HAP-1 (cell line): ENCODE measurements around the gene CD9.

Source experiments
- DNase-seq, 2 experiments: peaks; one replicate each; pipeline ENCODE4 v3.0.0-alpha.2; 2016 to 2020; ENCODE audit warnings: low spot score in 2 of 2
- H3K27me3 ChIP-seq: fragments of 250-450 bp; sonication (Bioruptor Pico); 2 replicates; pipeline ENCODE4 v1.5.1; 2020; ENCODE audit warnings: low read depth, mild to moderate bottlenecking, moderate library complexity
- H3K36me3 ChIP-seq: fragments of 250-450 bp; sonication (Bioruptor Pico); replicated peaks from 2 replicates; pipeline ENCODE4 v1.5.1; 2020; ENCODE audit warnings: mild to moderate bottlenecking
- H3K4me1 ChIP-seq: fragments of 250-450 bp; sonication (Bioruptor Pico); 2 replicates; pipeline ENCODE4 v1.5.1; 2020; ENCODE audit warnings: mild to moderate bottlenecking
- H3K4me3 ChIP-seq: fragments of 250-450 bp; sonication (Bioruptor Pico); 2 replicates; pipeline ENCODE4 v1.5.1; 2020; ENCODE audit warnings: mild to moderate bottlenecking, moderate library complexity
- H3K9me3 ChIP-seq: fragments of 250-450 bp; sonication (Bioruptor Pico); 2 replicates; pipeline ENCODE4 v1.5.1; 2020; ENCODE audit warnings: mild to moderate bottlenecking, moderate library complexity
- in situ Hi-C: fragments of 300-500 bp; cut with MboI; formaldehyde crosslinking; loops from 3 replicates; pipeline ENCODE4 v1.14.3; 2020; ENCODE audit warnings: low sequenced_read_pairs, inconsistent platforms, mixed read lengths

Gene CD9

GRCh38 chr12:6278439-6279255 is 78.4 kb downstream of the CD9 start:
- Histone ChIP-seq H3K4me3 (peak overlapping the region; percentile 28), H3K9me3 (no peaks in the 10 kb centered on the region), H3K27me3 (no peaks in the 10 kb centered on the region), H3K36me3 (no peaks in the 10 kb centered on the region), H3K4me1 (peaks cover 8% of the 10 kb centered on the region)
- in situ Hi-C loops: loop anchor here (5.0 kb wide), 1 partner anchor 71 kb away; no protein-coding TSS in a partner anchor
- peak; percentile 73 to 86 for DNase-seq

GRCh38 chr12:6279256-6279628 is 79.0 kb downstream of the CD9 start:
- peaks cover 8% of the 10 kb centered on the region for H3K4me1 ChIP-seq
- in situ Hi-C loops: loop anchor here (5.0 kb wide), 1 partner anchor 72 kb away; no protein-coding TSS in a partner anchor

GRCh38 chr12:6279631-6280030 is 79.4 kb downstream of the CD9 start:
- no peak for DNase-seq
- Histone ChIP-seq H3K27me3 (no peaks in the 10 kb centered on the region), H3K4me1 (peaks cover 8% of the 10 kb centered on the region), H3K36me3 (no peaks in the 10 kb centered on the region), H3K9me3 (no peaks in the 10 kb centered on the region), H3K4me3 (no peak overlapping the region)
- in situ Hi-C loops: loop anchor here (5.0 kb wide), 3 partner anchors 72 to 292 kb away; no protein-coding TSS in a partner anchor

More at GRCh38 chr12:6279256-6279628, 79.0 kb downstream of the CD9 start:
- Histone ChIP-seq H3K27me3 (no peaks in the 10 kb centered on the region), H3K9me3 (no peaks in the 10 kb centered on the region), H3K36me3 (no peaks in the 10 kb centered on the region), H3K4me3 (no peak overlapping the region)
- DNase-seq: no peak

GRCh38 chr12:6280053-6280469 is 79.9 kb downstream of the CD9 start:
- Histone ChIP-seq H3K9me3 (no peaks in the 10 kb centered on the region), H3K36me3 (no peaks in the 10 kb centered on the region), H3K27me3 (no peaks in the 10 kb centered on the region), H3K4me3 (no peak overlapping the region), H3K4me1 (peaks cover 8% of the 10 kb centered on the region)
- DNase-seq: no peak
- in situ Hi-C loops: loop anchor here (5.0 kb wide), 2 partner anchors 218 to 293 kb away; no protein-coding TSS in a partner anchor

GRCh38 chr12:6280672-6281071 is 80.5 kb downstream of the CD9 start:
- H3K4me3 ChIP-seq: no peak overlapping the region
- no peaks in the 10 kb centered on the region for H3K36me3 ChIP-seq
- peaks cover 8% of the 10 kb centered on the region for H3K4me1 ChIP-seq
- no peaks in the 10 kb centered on the region for H3K27me3 ChIP-seq
- in situ Hi-C loops: loop anchor here (5.0 kb wide), 2 partner anchors 218 to 293 kb away; no protein-coding TSS in a partner anchor
- H3K9me3 ChIP-seq: no peaks in the 10 kb centered on the region
- no peak for DNase-seq

GRCh38 chr12:6281081-6281809 is 81.0 kb downstream of the CD9 start:
- peaks cover 8% of the 10 kb centered on the region for H3K4me1 ChIP-seq
- DNase-seq: no peak
- H3K9me3 ChIP-seq: no peaks in the 10 kb centered on the region
- in situ Hi-C loops: loop anchor here (5.0 kb wide), 2 partner anchors 219 to 294 kb away; no protein-coding TSS in a partner anchor
- no peak overlapping the region for H3K4me3 ChIP-seq
- H3K36me3 ChIP-seq: no peaks in the 10 kb centered on the region
- H3K27me3 ChIP-seq: no peaks in the 10 kb centered on the region

GRCh38 chr12:6282453-6282840 is 82.2 kb downstream of the CD9 start:
- no peak overlapping the region for H3K4me3 ChIP-seq
- in situ Hi-C loops: loop anchor here (5.0 kb wide), 2 partner anchors 220 to 295 kb away; no protein-coding TSS in a partner anchor
- no peaks in the 10 kb centered on the region for H3K36me3 ChIP-seq
- DNase-seq: no peak
- H3K4me1 ChIP-seq: peaks cover 8% of the 10 kb centered on the region
- H3K27me3 ChIP-seq: no peaks in the 10 kb centered on the region
- no peaks in the 10 kb centered on the region for H3K9me3 ChIP-seq

- H3K27me3 ChIP-seq: no peaks in the 10 kb centered on the region
- DNase-seq: no peak
- in situ Hi-C loops: loop anchor here (5.0 kb wide), 2 partner anchors 222 to 297 kb away; no protein-coding TSS in a partner anchor
- no peaks in the 10 kb centered on the region; the same call in 1 of the 2 replicates for H3K4me1 ChIP-seq
- no peaks in the 10 kb centered on the region for H3K36me3 ChIP-seq
- H3K9me3 ChIP-seq: no peaks in the 10 kb centered on the region
- no peak overlapping the region for H3K4me3 ChIP-seq
These were observed 84.1 kb downstream of the CD9 start for GRCh38 chr12:6284273-6284672.

GRCh38 chr12:6285063-6285477 is 84.9 kb downstream of the CD9 start:
- Histone ChIP-seq H3K4me3 (no peak overlapping the region), H3K9me3 (no peaks in the 10 kb centered on the region), H3K4me1 (no peaks in the 10 kb centered on the region), H3K27me3 (no peaks in the 10 kb centered on the region), H3K36me3 (no peaks in the 10 kb centered on the region)
- DNase-seq: peak; percentile 76 to 81
- in situ Hi-C loops: no loop called here

- DNase-seq: no peak
- no peaks in the 10 kb centered on the region for H3K4me1 ChIP-seq
- H3K36me3 ChIP-seq: no peaks in the 10 kb centered on the region
- no peak overlapping the region for H3K4me3 ChIP-seq
- H3K9me3 ChIP-seq: no peaks in the 10 kb centered on the region
- no peaks in the 10 kb centered on the region for H3K27me3 ChIP-seq
- in situ Hi-C loops: no loop called here
These were observed 85.5 kb downstream of the CD9 start for GRCh38 chr12:6285532-6286306.
